GM18520 (cell line): ENCODE results near the gene MICAL1.
"Not testable (repeated sequence)": the region's sequence is repeated elsewhere in the genome, so short reads cannot be mapped to it uniquely, and the experiment has no call there.

Source experiments
- ATAC-seq: cut with Tn5 transposase; IDR thresholded peaks from one replicate; pipeline ENCODE4 v1.9.1; 2021; ENCODE audit not compliant: unreplicated experiment

Gene MICAL1

GRCh38 chr6:109478222-109478805 lies 22.7 kb upstream of the MICAL1 start:
- no peak for ATAC-seq

GRCh38 chr6:109477725-109478124 lies 22.2 kb upstream of the MICAL1 start:
- ATAC-seq: peak; percentile 44

- no peak for ATAC-seq
These were observed 21.6 kb upstream of the MICAL1 start for GRCh38 chr6:109477184-109477583.

GRCh38 chr6:109475625-109476024 lies 20.1 kb upstream of the MICAL1 start:
- ATAC-seq: no peak

- no peak for ATAC-seq
These were observed 19.4 kb upstream of the MICAL1 start for GRCh38 chr6:109474995-109475394.

GRCh38 chr6:109473120-109473519 lies 17.5 kb upstream of the MICAL1 start:
- no peak for ATAC-seq

- no peak for ATAC-seq
These were observed 16.8 kb upstream of the MICAL1 start for GRCh38 chr6:109472132-109472995.

- ATAC-seq: peak; percentile 35
These were observed 15.7 kb upstream of the MICAL1 start for GRCh38 chr6:109471105-109471810.

GRCh38 chr6:109469591-109470189 lies 14.1 kb upstream of the MICAL1 start:
- no peak for ATAC-seq

GRCh38 chr6:109467696-109468095 lies 12.1 kb upstream of the MICAL1 start:
- no peak for ATAC-seq

GRCh38 chr6:109466212-109466923 lies 10.8 kb upstream of the MICAL1 start:
- ATAC-seq: no peak

GRCh38 chr6:109465772-109466171 lies 10.2 kb upstream of the MICAL1 start:
- no peak for ATAC-seq

GRCh38 chr6:109461733-109462526 lies 6.4 kb upstream of the MICAL1 start:
- ATAC-seq: no peak

GRCh38 chr6:109461205-109461604 lies 5.6 kb upstream of the MICAL1 start:
- ATAC-seq: not testable (repeated sequence)

- no peak for ATAC-seq
These were observed 4.7 kb upstream of the MICAL1 start for GRCh38 chr6:109460161-109460829.

GRCh38 chr6:109458774-109459531 lies 3.4 kb upstream of the MICAL1 start:
- ATAC-seq: peak; percentile 28

- ATAC-seq: no peak
These were observed 2.0 kb upstream of the MICAL1 start for GRCh38 chr6:109457562-109457996.

- ATAC-seq: no peak
These were observed 1.4 kb upstream of the MICAL1 start for GRCh38 chr6:109456710-109457561.
